ENCODE measurements around the gene ANKRD49. TPM values are rescaled to one million over a fixed set of nuclear protein-coding genes. Genes with fewer than 3 reads are reported as not detected.

The ANKRD49 gene
- total and polyA plus RNA-seq, 10 of the 15 experiments (the other 5 are each of a cell fraction or from before 2014, with no cell fraction given): 19.2 to 46.6 (median 33.6) TPM

DNA sequence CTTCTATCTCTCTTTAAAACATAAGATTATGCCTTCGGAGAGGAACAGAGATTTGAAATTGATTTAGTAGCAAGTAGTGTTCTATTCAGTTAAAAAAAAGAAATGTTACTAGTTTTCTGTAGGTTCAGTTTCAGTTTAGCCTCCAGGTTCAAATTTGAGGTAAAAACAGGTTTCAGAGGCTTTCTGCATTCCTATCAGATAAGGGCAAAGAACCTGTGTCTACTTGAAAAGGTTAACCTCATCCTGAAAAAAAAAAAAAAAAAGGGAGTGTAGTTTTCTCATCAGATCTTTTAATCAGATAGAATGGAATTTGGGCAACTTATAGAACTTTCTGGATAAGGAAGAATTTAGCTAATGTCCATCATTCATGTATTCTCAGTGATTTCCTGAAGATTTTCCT lies 30.6 kb downstream of the ANKRD49 start:
- H3K79me2 ChIP-seq (ENCODE audit: control insufficient read depth, insufficient read depth, low read length): no peaks in the 10 kb centered on the region
- WGBS (ENCODE audit: insufficient coverage, insufficient replicate concordance, low lambda C conversion rate, missing lambda C conversion rate): 0% methylated on average over 1 of the region's 1 CpG
- FAIRE-seq (no peak), DNase-seq (ENCODE audit: low read depth, low spot score) (no peak), ATAC-seq (no peak)
- H4K20me1 ChIP-seq (ENCODE audit: control insufficient read depth, insufficient read depth): no peaks in the 10 kb centered on the region
- CTCF ChIA-PET: interaction anchor here (1.3 to 15.7 kb wide), 4 partner anchors 23 to 81 kb away, joined by 4 to 337 read pairs (median 191); no protein-coding TSS in a partner anchor
- in situ Hi-C loops (cut with MboI) (loop anchor here (5.0 kb wide), 1 partner anchor 73 kb away; no protein-coding TSS in a partner anchor), intact Hi-C loops (cut with micrococcal nuclease; ENCODE audit: unreplicated experiment) (no loop called here)
- no TSS peak for BruUV-seq (replicated peaks)
- POLR2A ChIA-PET: interaction anchor here (0.7 kb wide), 2 partner anchors 47 to 73 kb away, joined by 5 read pairs; no protein-coding TSS in a partner anchor
- RAD21 ChIA-PET (ENCODE audit: unreplicated experiment): interaction anchor here (0.6 to 1.6 kb wide), 5 partner anchors 58 to 87 kb away, joined by 3 to 5 read pairs (median 3); no protein-coding TSS in a partner anchor
- no peaks in the 10 kb centered on the region; the same call in 1 of the 2 replicates for H3K4me1 ChIP-seq (ENCODE audit: control insufficient read depth, insufficient read depth, low read length)
- TF ChIP-seq RB1 (IDR thresholded peaks at IDR 0.05; ENCODE audit: borderline replicate concordance) (no peak), SMC3 (IDR thresholded peaks at IDR 0.05; ENCODE audit: borderline replicate concordance, low read length) (no peak), ETV6 (conservative IDR thresholded peaks at IDR 0.05 in 1 of 2, IDR thresholded peaks at IDR 0.05 in 1 of 2; ENCODE audit: borderline replicate concordance in 1 of 2, low read depth in 1 of 2) (no peak), SMAD5 (IDR thresholded peaks at IDR 0.05; ENCODE audit: low read depth) (no peak), KLF5 (IDR thresholded peaks at IDR 0.05; ENCODE audit: partially characterized antibody) (no peak)
- TF ChIP-seq, protein P1, sequence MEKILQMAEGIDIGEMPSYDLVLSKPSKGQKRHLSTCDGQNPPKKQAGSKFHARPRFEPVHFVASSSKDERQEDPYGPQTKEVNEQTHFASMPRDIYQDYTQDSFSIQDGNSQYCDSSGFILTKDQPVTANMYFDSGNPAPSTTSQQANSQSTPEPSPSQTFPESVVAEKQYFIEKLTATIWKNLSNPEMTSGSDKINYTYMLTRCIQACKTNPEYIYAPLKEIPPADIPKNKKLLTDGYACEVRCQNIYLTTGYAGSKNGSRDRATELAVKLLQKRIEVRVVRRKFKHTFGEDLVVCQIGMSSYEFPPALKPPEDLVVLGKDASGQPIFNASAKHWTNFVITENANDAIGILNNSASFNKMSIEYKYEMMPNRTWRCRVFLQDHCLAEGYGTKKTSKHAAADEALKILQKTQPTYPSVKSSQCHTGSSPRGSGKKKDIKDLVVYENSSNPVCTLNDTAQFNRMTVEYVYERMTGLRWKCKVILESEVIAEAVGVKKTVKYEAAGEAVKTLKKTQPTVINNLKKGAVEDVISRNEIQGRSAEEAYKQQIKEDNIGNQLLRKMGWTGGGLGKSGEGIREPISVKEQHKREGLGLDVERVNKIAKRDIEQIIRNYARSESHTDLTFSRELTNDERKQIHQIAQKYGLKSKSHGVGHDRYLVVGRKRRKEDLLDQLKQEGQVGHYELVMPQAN (conservative IDR thresholded peaks at IDR 0.05): no peak
- TF ChIP-seq, protein P2, sequence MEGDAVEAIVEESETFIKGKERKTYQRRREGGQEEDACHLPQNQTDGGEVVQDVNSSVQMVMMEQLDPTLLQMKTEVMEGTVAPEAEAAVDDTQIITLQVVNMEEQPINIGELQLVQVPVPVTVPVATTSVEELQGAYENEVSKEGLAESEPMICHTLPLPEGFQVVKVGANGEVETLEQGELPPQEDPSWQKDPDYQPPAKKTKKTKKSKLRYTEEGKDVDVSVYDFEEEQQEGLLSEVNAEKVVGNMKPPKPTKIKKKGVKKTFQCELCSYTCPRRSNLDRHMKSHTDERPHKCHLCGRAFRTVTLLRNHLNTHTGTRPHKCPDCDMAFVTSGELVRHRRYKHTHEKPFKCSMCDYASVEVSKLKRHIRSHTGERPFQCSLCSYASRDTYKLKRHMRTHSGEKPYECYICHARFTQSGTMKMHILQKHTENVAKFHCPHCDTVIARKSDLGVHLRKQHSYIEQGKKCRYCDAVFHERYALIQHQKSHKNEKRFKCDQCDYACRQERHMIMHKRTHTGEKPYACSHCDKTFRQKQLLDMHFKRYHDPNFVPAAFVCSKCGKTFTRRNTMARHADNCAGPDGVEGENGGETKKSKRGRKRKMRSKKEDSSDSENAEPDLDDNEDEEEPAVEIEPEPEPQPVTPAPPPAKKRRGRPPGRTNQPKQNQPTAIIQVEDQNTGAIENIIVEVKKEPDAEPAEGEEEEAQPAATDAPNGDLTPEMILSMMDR (IDR thresholded peaks at IDR 0.05 in 2 of 3, conservative IDR thresholded peaks at IDR 0.05 in 1 of 3; ENCODE audit: control insufficient read depth in 2 of 3, extremely low read depth in 1 of 3, insufficient read depth in 1 of 3, low read depth in 3 of 3, low read length in 3 of 3): no peak
- H3K4me2 ChIP-seq (ENCODE audit: control insufficient read depth, insufficient read depth): no peak overlapping the region
- SMC1A ChIA-PET (ENCODE audit: uncharacterized antibody, unreplicated experiment): interaction anchor here (0.6 to 13.5 kb wide), 8 partner anchors 9 to 191 kb away, joined by 3 to 216 read pairs (median 6); no protein-coding TSS in a partner anchor
- no peak overlapping the region for H3K27ac ChIP-seq (ENCODE audit: control insufficient read depth, insufficient read depth)
- no peak overlapping the region for H2AFZ ChIP-seq (ENCODE audit: control insufficient read depth, low read depth, low read length)
- no peaks in the 10 kb centered on the region for H3K27me3 ChIP-seq (replicated peaks in 1 of 2; ENCODE audit: control insufficient read depth in 2 of 2, insufficient read depth in 2 of 2, low read length in 1 of 2)
- H3K9ac ChIP-seq (ENCODE audit: control insufficient read depth, insufficient read depth, low read length): no peak overlapping the region
- H3K4me3 ChIP-seq: no peak overlapping the region
- no peaks in the 10 kb centered on the region for H3K9me3 ChIP-seq (replicated peaks; ENCODE audit: control insufficient read depth, insufficient read depth, low read length)
- H3K36me3 ChIP-seq (ENCODE audit: control insufficient read depth in 2 of 2, insufficient read depth in 2 of 2, low read length in 1 of 2): no peaks in the 10 kb centered on the region

All from GM12878 (cell line).